HG03575 (cell line): ENCODE results near the gene TNIK.
A peak's percentile ranks its signal among the peaks of the same experiment; 100 is the strongest.
"Not testable (repeated sequence)": the region's sequence is repeated elsewhere in the genome, so short reads cannot be mapped to it uniquely, and the experiment has no call there.

Experiments used
- ATAC-seq: cut with Tn5 transposase; IDR thresholded peaks from one replicate; pipeline ENCODE4 v1.9.1; 2021; ENCODE audit not compliant: unreplicated experiment, insufficient number of reproducible peaks, low FRiP score; ENCODE audit errors: extremely low read depth

Gene TNIK

GRCh38 chr3:171121801-171122200 is 338.4 kb downstream of the TNIK start:
- no peak for ATAC-seq

- not testable (repeated sequence) for ATAC-seq
Observed at GRCh38 chr3:171119402-171119801, 340.8 kb downstream of the TNIK start.

- ATAC-seq = not testable (repeated sequence)
Observed at GRCh38 chr3:171118993-171119392, 341.2 kb downstream of the TNIK start.

GRCh38 chr3:171116824-171117395 is 343.3 kb downstream of the TNIK start:
- ATAC-seq = no peak

- ATAC-seq = no peak
Observed at GRCh38 chr3:171116365-171116764, 343.8 kb downstream of the TNIK start.

- no peak for ATAC-seq
Observed at GRCh38 chr3:171115667-171116066, 344.5 kb downstream of the TNIK start.

- no peak for ATAC-seq
Observed at GRCh38 chr3:171113716-171114115, 346.5 kb downstream of the TNIK start.

- no peak for ATAC-seq
Observed at GRCh38 chr3:171110715-171111114, 349.5 kb downstream of the TNIK start.

- no peak for ATAC-seq
Observed at GRCh38 chr3:171108066-171108465, 352.1 kb downstream of the TNIK start.

- ATAC-seq = no peak
Observed at GRCh38 chr3:171103185-171103584, 357.0 kb downstream of the TNIK start.

GRCh38 chr3:171101982-171102641 is 358.1 kb downstream of the TNIK start:
- no peak for ATAC-seq

- ATAC-seq = no peak
Observed at GRCh38 chr3:171099911-171100310, 360.3 kb downstream of the TNIK start.

GRCh38 chr3:171095063-171095462 is 365.1 kb downstream of the TNIK start:
- peak; percentile 70 for ATAC-seq

- no peak for ATAC-seq
Observed at GRCh38 chr3:171094411-171094810, 365.8 kb downstream of the TNIK start.

GRCh38 chr3:171093462-171093861 is 366.7 kb downstream of the TNIK start:
- no peak for ATAC-seq

GRCh38 chr3:171092467-171092911 is 367.7 kb downstream of the TNIK start:
- no peak for ATAC-seq

- no peak for ATAC-seq
Observed at GRCh38 chr3:171090321-171090720, 369.9 kb downstream of the TNIK start.

- no peak for ATAC-seq
Observed at GRCh38 chr3:171088964-171089754, 371.0 kb downstream of the TNIK start.

GRCh38 chr3:171088496-171088895 is 371.7 kb downstream of the TNIK start:
- no peak for ATAC-seq

GRCh38 chr3:171086914-171087313 is 373.3 kb downstream of the TNIK start:
- ATAC-seq = no peak
